Thoracic aorta (tissue), 2 donors: Measurements from ENCODE around the gene SGTB. TPM values are rescaled to one million over a fixed set of nuclear protein-coding genes. Genes with fewer than 3 reads are reported as not detected.
"Not testable (repeated sequence)": the region's sequence is repeated elsewhere in the genome, so short reads cannot be mapped to it uniquely, and the experiment has no call there.

Experiments used
- ATAC-seq: fragments of 150-250 bp; one replicate; pipeline ENCODE4 v1.8.0; 2017; ENCODE audit warnings: low read depth; ENCODE audit not compliant: insufficient number of reproducible peaks, low FRiP score
- DNase-seq: peaks from one replicate; pipeline ENCODE4 v3.0.0-alpha.2; 2020; ENCODE audit warnings: low spot score
- H3K27ac ChIP-seq, 2 donors: fragments of 200-600 bp; sonication (generic); 1 replicate in 1 of 2; 2 replicates in 1 of 2; pipeline ENCODE4 v1.5.1; 2016; ENCODE audit warnings: mild to moderate bottlenecking in 2 of 2, moderate library complexity in 2 of 2
- H3K27me3 ChIP-seq: fragments of 200-600 bp; sonication (generic); replicated peaks from 2 replicates; pipeline ENCODE4 v1.6.0; 2016; ENCODE audit warnings: mild to moderate bottlenecking; ENCODE audit not compliant: insufficient read depth
- H3K36me3 ChIP-seq: fragments of 200-600 bp; sonication (generic); one replicate; pipeline ENCODE4 v1.5.1; 2016
- H3K4me1 ChIP-seq, 2 donors: fragments of 200-600 bp; sonication (generic); 1 replicate in 1 of 2; 2 replicates in 1 of 2; pipeline versions ENCODE4 v1.5.1 to v1.6.0; 2016; ENCODE audit warnings: low read depth in 2 of 2, mild to moderate bottlenecking in 1 of 2; ENCODE audit not compliant: control insufficient read depth in 1 of 2
- H3K4me3 ChIP-seq: fragments of 200-600 bp; sonication (generic); 2 replicates; pipeline ENCODE4 v1.5.1; 2016; ENCODE audit warnings: mild to moderate bottlenecking
- H3K9me3 ChIP-seq: fragments of 200-600 bp; sonication (generic); 2 replicates; pipeline ENCODE4 v1.5.1; 2016
- total RNA-seq, 2 donors: library from RNA; depleted of rRNA; stranded (reverse); fragments of >200 nt; gene quantifications; one replicate each; pipeline versions ENCODE4 v1.1.0 to v1.2.3, GENCODE V29; 2016
- TF ChIP-seq, protein P1 (sequence below): fragments of 200-600 bp; sonication (generic); IDR thresholded peaks from one replicate; pipeline ENCODE4 v1.5.1; 2019; ENCODE audit warnings: antibody characterized with exemption

Gene SGTB
- total RNA-seq, 2 donors from 2014 or later: 24.3 to 26.4 TPM

DNA sequence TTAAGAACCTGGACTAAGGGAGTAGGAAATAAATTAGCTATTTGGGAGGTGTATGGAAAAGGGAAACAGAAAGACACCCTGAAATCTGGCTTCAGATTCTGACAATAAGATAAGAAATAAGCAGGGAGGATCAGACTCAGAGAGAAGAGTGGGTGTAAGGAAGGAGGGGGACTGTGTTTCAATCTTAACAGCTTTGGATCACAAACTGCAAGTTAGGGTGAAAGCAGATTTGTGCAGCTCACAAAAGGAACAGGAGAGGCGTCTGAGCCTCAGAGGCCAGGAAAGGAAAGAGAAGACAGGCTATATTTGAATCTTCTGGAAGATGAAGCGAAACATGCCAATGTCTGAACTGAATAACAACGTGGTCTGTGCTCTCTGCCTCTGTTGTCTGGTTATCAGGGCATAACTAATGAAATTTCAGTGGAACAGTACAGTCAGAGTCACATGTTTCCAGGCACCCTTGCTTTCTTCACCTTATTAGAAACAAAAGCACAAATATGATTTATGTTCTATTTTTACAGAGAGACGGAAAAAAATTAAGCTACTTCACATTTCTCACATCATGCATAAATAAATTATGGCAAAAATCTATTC, 26.6 kb downstream of the SGTB start:
- TF ChIP-seq, protein P1, sequence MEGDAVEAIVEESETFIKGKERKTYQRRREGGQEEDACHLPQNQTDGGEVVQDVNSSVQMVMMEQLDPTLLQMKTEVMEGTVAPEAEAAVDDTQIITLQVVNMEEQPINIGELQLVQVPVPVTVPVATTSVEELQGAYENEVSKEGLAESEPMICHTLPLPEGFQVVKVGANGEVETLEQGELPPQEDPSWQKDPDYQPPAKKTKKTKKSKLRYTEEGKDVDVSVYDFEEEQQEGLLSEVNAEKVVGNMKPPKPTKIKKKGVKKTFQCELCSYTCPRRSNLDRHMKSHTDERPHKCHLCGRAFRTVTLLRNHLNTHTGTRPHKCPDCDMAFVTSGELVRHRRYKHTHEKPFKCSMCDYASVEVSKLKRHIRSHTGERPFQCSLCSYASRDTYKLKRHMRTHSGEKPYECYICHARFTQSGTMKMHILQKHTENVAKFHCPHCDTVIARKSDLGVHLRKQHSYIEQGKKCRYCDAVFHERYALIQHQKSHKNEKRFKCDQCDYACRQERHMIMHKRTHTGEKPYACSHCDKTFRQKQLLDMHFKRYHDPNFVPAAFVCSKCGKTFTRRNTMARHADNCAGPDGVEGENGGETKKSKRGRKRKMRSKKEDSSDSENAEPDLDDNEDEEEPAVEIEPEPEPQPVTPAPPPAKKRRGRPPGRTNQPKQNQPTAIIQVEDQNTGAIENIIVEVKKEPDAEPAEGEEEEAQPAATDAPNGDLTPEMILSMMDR: no peak
- no peak overlapping the region for H3K4me3 ChIP-seq
- H3K27me3 ChIP-seq: no peaks in the 10 kb centered on the region
- ATAC-seq (no peak), DNase-seq (no peak)
- no peak overlapping the region for H3K27ac ChIP-seq
- peaks cover 9% of the 10 kb centered on the region for H3K36me3 ChIP-seq
- H3K9me3 ChIP-seq: no peaks in the 10 kb centered on the region
- peaks cover 14% of the 10 kb centered on the region in 2 donors for H3K4me1 ChIP-seq

DNA sequence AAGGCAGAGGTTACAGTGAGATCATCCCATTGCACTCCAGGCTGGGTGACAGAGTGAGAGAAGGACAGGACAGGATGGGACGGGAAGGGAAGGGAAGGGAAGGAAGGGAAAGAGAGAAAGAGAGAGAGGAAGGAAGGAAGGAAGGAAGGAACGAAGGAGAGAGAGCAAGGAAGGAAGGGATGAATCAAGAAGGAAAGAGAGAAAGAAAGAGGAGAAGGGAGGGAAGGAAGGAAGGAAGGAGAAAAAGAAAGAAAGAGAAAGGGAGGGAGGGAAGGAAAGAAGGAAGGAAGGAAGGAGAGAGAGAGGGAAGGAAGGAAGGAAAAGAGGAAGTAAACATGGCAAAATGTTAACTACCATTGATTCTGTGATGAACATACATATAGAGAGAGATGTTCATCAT, 28.8 kb downstream of the SGTB start:
- no peak for ATAC-seq
- no peak overlapping the region for H3K4me3 ChIP-seq
- H3K36me3 ChIP-seq: peaks cover 4% of the 10 kb centered on the region
- TF ChIP-seq, protein P1: no peak
- no peaks in the 10 kb centered on the region for H3K27me3 ChIP-seq
- no peak overlapping the region for H3K27ac ChIP-seq
- H3K9me3 ChIP-seq: no peaks in the 10 kb centered on the region
- peaks cover 14% of the 10 kb centered on the region in 2 donors for H3K4me1 ChIP-seq
- no peak for DNase-seq

DNA sequence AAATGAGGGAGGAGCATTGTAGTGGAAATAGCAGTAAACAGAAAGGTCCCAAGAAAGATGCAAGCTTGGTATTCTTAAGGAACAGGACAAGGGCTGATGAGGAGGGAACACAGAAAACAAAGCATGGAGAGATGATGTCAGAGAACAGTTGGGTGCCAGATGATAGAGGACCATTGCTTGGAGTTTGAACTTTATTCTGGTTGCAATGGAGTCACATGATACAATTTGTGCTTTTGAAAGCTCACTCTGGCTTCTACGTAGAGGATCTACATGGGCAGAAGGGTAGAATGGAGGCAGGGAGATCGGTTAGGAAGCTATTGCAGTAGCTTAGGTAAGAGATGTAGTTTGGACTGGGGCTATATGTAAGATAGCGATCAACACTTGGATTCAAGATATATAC, 39.8 kb downstream of the SGTB start:
- ATAC-seq (no peak), DNase-seq (no peak)
- no peaks in the 10 kb centered on the region for H3K27me3 ChIP-seq
- H3K36me3 ChIP-seq: peaks cover 36% of the 10 kb centered on the region
- H3K9me3 ChIP-seq: no peaks in the 10 kb centered on the region
- TF ChIP-seq, protein P1: no peak
- no peaks in the 10 kb centered on the region for H3K4me1 ChIP-seq
- H3K27ac ChIP-seq: no peak overlapping the region
- H3K4me3 ChIP-seq: no peak overlapping the region

DNA sequence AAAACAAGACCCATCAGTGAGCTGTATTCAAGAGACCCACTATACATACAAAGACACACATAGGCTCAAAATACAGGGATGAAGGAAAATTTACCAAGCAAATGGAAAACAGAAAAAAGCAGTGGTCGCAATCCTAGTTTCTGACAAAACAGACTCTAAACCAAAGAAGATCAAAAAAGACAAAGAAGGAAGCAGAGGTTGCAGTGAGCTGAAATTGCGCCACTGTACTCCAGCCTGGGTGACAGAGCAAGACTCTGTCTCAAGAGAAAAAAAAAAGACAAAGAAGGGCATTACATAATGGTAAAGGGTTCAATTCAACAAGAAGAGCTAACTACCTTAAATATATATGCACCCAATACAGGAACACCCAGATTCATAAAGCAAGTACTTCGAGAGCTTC, 45.9 kb downstream of the SGTB start:
- not testable (repeated sequence) for ATAC-seq, H3K9me3 ChIP-seq, H3K27me3 ChIP-seq, H3K4me3 ChIP-seq, H3K27ac ChIP-seq, DNase-seq, H3K4me1 ChIP-seq
- H3K36me3 ChIP-seq: peaks cover 21% of the 10 kb centered on the region

DNA sequence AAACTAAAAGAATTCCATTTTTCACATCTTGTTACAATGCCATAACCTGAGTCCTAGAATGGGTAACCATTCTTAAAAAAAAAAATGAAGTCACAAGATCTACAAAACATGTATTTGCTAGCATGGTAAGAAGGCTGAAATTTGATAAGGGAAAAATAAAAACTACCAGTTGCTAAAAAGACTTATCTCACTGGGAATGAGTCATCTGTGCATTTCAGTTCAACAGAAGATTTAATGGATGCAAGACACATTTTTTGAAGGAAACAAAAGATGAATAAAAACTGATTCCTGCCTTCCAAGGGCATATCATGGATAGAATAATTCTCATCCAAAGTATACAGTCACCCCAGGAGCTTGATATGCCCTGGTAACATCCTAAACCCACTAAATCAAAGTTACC, 47.2 kb downstream of the SGTB start:
- Histone ChIP-seq H3K4me1 (no peaks in the 10 kb centered on the region), H3K9me3 (no peaks in the 10 kb centered on the region), H3K27me3 (no peaks in the 10 kb centered on the region), H3K4me3 (no peak overlapping the region), H3K36me3 (peaks cover 9% of the 10 kb centered on the region), H3K27ac (no peak overlapping the region)
- DNase-seq (no peak), ATAC-seq (no peak)
- TF ChIP-seq, protein P1: no peak

DNA sequence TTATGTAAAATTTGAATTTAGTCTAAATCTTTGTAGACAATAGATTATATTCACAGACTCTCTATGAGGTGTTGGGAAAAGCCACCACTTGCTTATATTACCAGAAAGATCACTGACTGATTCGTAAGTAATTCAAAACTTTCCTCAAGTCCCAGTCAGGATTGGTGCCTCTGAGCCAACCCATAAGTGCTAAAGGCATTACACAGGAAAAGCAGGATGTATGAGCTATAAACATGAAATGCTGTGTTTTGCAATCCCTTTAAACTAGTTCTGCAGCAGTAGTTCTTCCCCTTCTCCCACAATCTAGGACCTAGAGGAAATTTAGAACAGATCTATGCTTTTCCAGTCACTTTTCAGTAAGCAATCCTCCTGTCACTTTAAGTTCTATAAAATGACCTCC, 49.1 kb downstream of the SGTB start:
- Histone ChIP-seq H3K27me3 (no peaks in the 10 kb centered on the region), H3K4me3 (no peak overlapping the region), H3K27ac (no peak overlapping the region), H3K9me3 (no peaks in the 10 kb centered on the region), H3K36me3 (peaks cover 9% of the 10 kb centered on the region), H3K4me1 (no peaks in the 10 kb centered on the region)
- DNase-seq (no peak), ATAC-seq (no peak)
- TF ChIP-seq, protein P1: no peak
